HUES48 (cell line): Measurements from ENCODE around the gene DAPK1.
A peak's percentile ranks its signal among the peaks of the same experiment; 100 is the strongest.

Experiments
- H3K27ac ChIP-seq: one replicate; pipeline ENCODE4 v1.7.0; 2013; ENCODE audit warnings: low read depth, low read length, inconsistent platforms
- H3K27me3 ChIP-seq: 2 replicates; pipeline ENCODE4 v1.6.1; 2013; ENCODE audit warnings: mild to moderate bottlenecking, low read length; ENCODE audit not compliant: control insufficient read depth, insufficient read depth
- H3K36me3 ChIP-seq: 2 replicates; pipeline ENCODE4 v1.6.1; 2013; ENCODE audit warnings: low read length; ENCODE audit not compliant: control insufficient read depth, insufficient read depth
- H3K4me1 ChIP-seq: 2 replicates; pipeline ENCODE4 v1.6.1; 2013; ENCODE audit warnings: mild to moderate bottlenecking, low read length; ENCODE audit not compliant: control insufficient read depth, insufficient read depth
- H3K4me3 ChIP-seq: 2 replicates; pipeline ENCODE4 v1.5.1; 2013; ENCODE audit warnings: mild to moderate bottlenecking, low read depth, low read length
- H3K9ac ChIP-seq: 2 replicates; pipeline ENCODE4 v1.6.1; 2013; ENCODE audit warnings: mild to moderate bottlenecking, low read depth, low read length, moderate library complexity
- H3K9me3 ChIP-seq: 2 replicates; pipeline ENCODE4 v1.6.1; 2013; ENCODE audit warnings: low read length; ENCODE audit not compliant: control insufficient read depth, insufficient read depth

The DAPK1 gene

GRCh38 chr9:87596862-87597261 lies 99.2 kb downstream of the DAPK1 start:
- Histone ChIP-seq H3K27me3 (no peaks in the 10 kb centered on the region), H3K9me3 (no peaks in the 10 kb centered on the region), H3K4me1 (peaks cover 30% of the 10 kb centered on the region), H3K27ac (no peak overlapping the region), H3K4me3 (no peak overlapping the region), H3K9ac (no peak overlapping the region), H3K36me3 (no peaks in the 10 kb centered on the region)

GRCh38 chr9:87597710-87598443 lies 100.2 kb downstream of the DAPK1 start:
- no peaks in the 10 kb centered on the region for H3K36me3 ChIP-seq
- no peak overlapping the region for H3K9ac ChIP-seq
- no peak overlapping the region for H3K4me3 ChIP-seq
- H3K4me1 ChIP-seq: peaks cover 20% of the 10 kb centered on the region
- H3K9me3 ChIP-seq: no peaks in the 10 kb centered on the region
- H3K27me3 ChIP-seq: no peaks in the 10 kb centered on the region
- no peak overlapping the region for H3K27ac ChIP-seq

- H3K36me3 ChIP-seq: peaks cover 3% of the 10 kb centered on the region
- H3K9ac ChIP-seq: no peak overlapping the region
- H3K9me3 ChIP-seq: no peaks in the 10 kb centered on the region
- H3K4me1 ChIP-seq: peaks cover 8% of the 10 kb centered on the region
- H3K27me3 ChIP-seq: no peaks in the 10 kb centered on the region
- peak overlapping the region; percentile 66 for H3K27ac ChIP-seq
- no peak overlapping the region for H3K4me3 ChIP-seq
Measured at GRCh38 chr9:87599901-87600610, 102.4 kb downstream of the DAPK1 start.

- Histone ChIP-seq H3K27ac (peak overlapping the region; percentile 66), H3K4me3 (no peak overlapping the region), H3K27me3 (no peaks in the 10 kb centered on the region), H3K36me3 (peaks cover 14% of the 10 kb centered on the region), H3K9ac (no peak overlapping the region), H3K4me1 (peaks cover 8% of the 10 kb centered on the region), H3K9me3 (no peaks in the 10 kb centered on the region)
Measured at GRCh38 chr9:87601176-87601575, 103.5 kb downstream of the DAPK1 start.

- no peak overlapping the region for H3K9ac ChIP-seq
- H3K9me3 ChIP-seq: no peaks in the 10 kb centered on the region
- H3K4me1 ChIP-seq: peaks cover 8% of the 10 kb centered on the region
- H3K27me3 ChIP-seq: no peaks in the 10 kb centered on the region
- H3K27ac ChIP-seq: no peak overlapping the region
- H3K36me3 ChIP-seq: peaks cover 14% of the 10 kb centered on the region
- no peak overlapping the region for H3K4me3 ChIP-seq
Measured at GRCh38 chr9:87601595-87601994, 103.9 kb downstream of the DAPK1 start.

- Histone ChIP-seq H3K9me3 (no peaks in the 10 kb centered on the region), H3K9ac (no peak overlapping the region), H3K4me1 (peaks cover 8% of the 10 kb centered on the region), H3K36me3 (peaks cover 29% of the 10 kb centered on the region), H3K27me3 (no peaks in the 10 kb centered on the region), H3K4me3 (no peak overlapping the region), H3K27ac (no peak overlapping the region)
Measured at GRCh38 chr9:87602933-87603643, 105.4 kb downstream of the DAPK1 start.

GRCh38 chr9:87603854-87604490 lies 106.3 kb downstream of the DAPK1 start:
- H3K36me3 ChIP-seq: peaks cover 35% of the 10 kb centered on the region
- no peak overlapping the region for H3K27ac ChIP-seq
- H3K4me1 ChIP-seq: peaks cover 16% of the 10 kb centered on the region
- H3K27me3 ChIP-seq: no peaks in the 10 kb centered on the region
- no peak overlapping the region for H3K9ac ChIP-seq
- no peak overlapping the region for H3K4me3 ChIP-seq
- no peaks in the 10 kb centered on the region for H3K9me3 ChIP-seq

- peaks cover 24% of the 10 kb centered on the region for H3K4me1 ChIP-seq
- no peak overlapping the region for H3K4me3 ChIP-seq
- H3K27ac ChIP-seq: no peak overlapping the region
- no peak overlapping the region for H3K9ac ChIP-seq
- H3K9me3 ChIP-seq: no peaks in the 10 kb centered on the region
- H3K27me3 ChIP-seq: no peaks in the 10 kb centered on the region
- H3K36me3 ChIP-seq: peaks cover 35% of the 10 kb centered on the region
Measured at GRCh38 chr9:87604886-87605588, 107.4 kb downstream of the DAPK1 start.

GRCh38 chr9:87605676-87606075 lies 108.0 kb downstream of the DAPK1 start:
- no peak overlapping the region for H3K9ac ChIP-seq
- peaks cover 20% of the 10 kb centered on the region for H3K4me1 ChIP-seq
- H3K4me3 ChIP-seq: no peak overlapping the region
- no peaks in the 10 kb centered on the region for H3K27me3 ChIP-seq
- H3K27ac ChIP-seq: no peak overlapping the region
- H3K36me3 ChIP-seq: peaks cover 35% of the 10 kb centered on the region
- H3K9me3 ChIP-seq: no peaks in the 10 kb centered on the region

- H3K4me3 ChIP-seq: no peak overlapping the region
- no peaks in the 10 kb centered on the region for H3K27me3 ChIP-seq
- H3K27ac ChIP-seq: peak overlapping the region; percentile 8
- H3K36me3 ChIP-seq: peaks cover 42% of the 10 kb centered on the region
- peaks cover 15% of the 10 kb centered on the region for H3K4me1 ChIP-seq
- H3K9ac ChIP-seq: no peak overlapping the region
- H3K9me3 ChIP-seq: no peaks in the 10 kb centered on the region
Measured at GRCh38 chr9:87606841-87607521, 109.3 kb downstream of the DAPK1 start.
